ENCODE data around the gene RABAC1.
"Not testable (repeated sequence)": the region's sequence is repeated elsewhere in the genome, so short reads cannot be mapped to it uniquely, and the experiment has no call there.

The RABAC1 gene

DNA sequence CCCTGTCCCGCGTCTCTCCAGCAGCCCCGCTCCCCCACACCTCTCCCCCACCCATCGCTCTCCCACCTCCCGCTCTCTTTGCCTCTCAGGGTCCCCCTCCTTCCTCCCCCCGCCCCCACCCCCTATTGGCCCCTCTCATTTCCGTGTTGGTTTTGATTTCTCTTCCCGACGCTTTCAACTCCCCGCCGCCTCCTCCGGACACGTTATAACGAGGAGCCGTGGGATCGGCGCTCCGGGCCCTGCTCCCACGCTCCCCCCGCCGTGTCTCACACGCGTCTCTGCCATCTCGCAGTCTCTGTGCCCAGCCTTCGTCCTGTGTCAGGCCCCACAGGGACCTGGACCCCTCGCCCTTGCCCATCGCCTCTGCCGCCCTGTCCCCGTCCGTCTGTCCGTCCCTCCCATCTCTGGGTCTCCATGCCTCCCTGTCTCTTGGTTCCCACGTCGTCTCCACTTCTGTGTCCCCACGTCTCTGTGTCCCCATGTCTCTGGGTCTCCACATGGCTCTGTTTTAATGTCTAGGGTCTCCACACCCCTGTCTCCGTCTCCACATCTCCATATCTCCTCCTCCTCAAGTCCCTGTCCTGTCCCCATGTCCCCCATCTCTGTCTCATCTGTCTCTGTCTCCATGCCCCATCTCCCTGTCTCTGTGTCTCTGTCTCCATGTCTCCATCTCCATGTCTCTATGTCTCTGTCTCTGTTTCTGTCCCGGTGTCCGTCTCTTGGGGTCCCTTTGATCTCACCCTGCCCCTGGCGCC is 43.9 kb downstream of the RABAC1 start:
- no peak for DNase-seq (ENCODE audit: low spot score)

DNA sequence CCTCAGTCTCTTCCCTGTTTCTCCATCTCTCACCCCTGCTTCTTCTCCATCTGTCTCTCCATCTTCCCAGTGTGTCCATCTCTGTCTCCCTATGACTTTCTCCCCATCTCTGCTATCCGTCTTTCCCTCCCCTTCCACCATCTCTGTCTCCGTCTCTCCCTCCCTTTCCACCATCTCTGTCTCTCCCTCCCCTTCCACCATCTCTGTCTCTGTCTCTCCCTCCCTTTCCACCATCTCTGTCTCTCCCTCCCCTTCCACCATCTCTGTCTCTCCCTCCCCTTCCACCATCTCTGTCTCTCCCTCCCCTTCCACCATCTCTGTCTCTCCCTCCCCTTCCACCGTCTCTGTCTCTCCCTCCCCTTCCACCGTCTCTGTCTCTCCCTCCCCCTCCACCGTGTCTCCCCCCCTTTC is 44.7 kb downstream of the RABAC1 start:
- DNase-seq (ENCODE audit: low spot score): not testable (repeated sequence)

DNA sequence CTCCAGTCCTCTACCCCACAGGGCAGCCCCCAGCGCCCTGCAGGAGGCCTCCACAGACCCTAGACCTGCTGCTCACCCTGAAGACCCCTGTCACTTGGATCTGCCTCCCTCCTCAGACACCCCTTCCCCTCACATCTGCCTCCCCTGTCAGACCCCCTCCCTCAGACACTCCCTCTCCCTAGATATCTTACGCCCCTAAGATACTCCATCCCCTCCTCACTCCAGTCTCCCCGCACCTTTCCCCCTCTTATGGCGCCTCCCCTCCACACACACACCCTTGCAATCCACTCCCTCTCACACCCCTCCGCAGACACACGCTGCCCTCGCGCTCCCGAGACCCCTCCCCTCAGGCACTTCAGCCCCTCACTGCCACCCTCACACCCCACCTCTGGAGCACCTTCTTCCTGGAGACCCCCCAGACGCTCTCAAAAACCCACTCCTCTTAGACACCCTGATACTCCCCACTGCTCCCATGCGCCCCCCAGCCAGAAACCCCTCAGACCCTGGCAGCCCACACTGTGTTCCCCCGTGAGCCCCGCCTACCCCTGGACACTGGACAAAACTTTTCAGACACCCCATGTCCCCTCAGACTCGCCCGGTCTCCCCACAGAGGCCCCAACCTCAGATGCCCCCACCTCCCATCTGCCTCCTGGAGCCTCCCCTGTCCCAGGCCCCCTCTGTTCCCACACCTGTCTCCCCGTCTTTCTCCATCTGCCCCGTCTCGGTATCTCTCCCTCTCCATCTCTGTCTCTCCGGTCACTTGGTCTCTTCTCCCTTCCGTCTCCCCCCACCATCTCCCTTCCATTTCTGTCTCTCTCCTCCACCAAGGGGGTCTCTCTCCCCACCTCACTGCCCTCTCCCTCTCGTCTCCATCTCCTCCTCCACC is 45.3 kb downstream of the RABAC1 start:
- no peak for DNase-seq (ENCODE audit: low spot score)

DNA sequence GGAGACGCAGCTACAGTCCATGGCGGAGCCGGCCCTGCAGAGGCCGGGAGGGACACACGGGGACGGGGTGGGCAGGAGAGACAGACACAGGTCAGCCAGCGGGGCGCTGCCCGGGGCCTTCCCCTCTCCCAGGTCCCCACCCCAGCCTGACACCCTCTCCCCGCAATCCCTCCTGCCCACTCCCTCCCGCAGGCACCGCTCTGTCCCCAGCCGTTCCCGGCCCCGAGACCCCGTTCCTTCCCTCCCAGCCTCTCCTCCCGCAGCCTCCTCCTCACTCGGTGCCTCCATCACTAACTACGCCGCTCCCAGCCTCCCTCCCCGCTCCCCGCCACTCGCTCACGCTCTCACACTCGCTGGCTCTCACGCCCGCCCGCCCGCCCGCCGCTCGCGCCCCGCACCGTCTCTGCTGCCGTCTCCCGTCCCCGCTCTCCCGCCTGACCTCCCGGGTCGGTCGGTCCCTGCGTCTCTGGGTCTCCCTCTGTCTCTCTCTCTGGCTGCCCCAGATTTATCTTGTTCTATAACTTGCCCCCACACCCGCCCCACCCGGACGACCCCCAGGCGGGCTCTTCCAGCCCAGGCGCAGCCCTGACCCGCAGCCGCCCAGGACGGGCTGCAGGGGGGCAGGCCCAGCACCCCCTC is 46.1 kb downstream of the RABAC1 start:
- DNase-seq (ENCODE audit: low spot score): no peak

DNA sequence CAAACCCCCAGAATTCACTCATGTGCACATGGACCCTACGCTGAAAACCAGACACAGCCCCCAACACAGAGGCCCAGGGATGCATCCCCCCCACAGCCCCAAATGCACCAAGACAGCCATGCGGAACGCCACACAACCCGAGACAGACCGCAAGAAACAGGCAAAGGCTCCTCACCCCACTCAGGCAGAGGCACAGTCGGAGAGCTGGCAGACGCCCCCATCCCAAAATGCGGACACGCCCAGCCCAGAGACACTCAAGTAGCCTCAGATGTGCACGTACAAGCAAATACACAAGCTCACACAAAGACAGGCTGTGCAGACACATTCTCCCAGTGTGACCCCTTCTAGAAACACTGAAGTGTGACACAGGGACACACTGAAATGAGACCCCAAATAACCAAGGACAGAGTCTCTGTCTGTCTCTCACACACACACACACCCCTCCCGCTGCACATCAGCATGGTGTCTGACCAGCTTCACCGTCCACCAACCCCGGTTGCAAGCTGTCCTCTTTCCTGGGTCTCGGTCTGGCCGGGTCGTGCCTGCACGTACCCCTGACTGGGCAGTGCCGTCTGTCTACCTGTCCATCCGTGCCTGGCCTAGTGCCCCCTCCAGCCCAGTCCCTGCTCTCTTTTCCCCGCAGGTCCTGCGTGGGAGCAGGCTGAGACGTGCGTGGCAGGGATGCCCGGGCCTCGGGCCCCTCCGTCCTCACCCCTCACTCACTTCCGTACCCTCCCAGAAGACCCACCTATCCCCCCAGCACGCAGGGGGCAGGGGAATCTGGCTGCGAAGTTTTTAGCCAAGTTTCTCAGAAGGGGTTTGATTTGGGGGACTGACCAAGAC is 47.0 kb downstream of the RABAC1 start:
- no peak for DNase-seq (ENCODE audit: low spot score)

DNA sequence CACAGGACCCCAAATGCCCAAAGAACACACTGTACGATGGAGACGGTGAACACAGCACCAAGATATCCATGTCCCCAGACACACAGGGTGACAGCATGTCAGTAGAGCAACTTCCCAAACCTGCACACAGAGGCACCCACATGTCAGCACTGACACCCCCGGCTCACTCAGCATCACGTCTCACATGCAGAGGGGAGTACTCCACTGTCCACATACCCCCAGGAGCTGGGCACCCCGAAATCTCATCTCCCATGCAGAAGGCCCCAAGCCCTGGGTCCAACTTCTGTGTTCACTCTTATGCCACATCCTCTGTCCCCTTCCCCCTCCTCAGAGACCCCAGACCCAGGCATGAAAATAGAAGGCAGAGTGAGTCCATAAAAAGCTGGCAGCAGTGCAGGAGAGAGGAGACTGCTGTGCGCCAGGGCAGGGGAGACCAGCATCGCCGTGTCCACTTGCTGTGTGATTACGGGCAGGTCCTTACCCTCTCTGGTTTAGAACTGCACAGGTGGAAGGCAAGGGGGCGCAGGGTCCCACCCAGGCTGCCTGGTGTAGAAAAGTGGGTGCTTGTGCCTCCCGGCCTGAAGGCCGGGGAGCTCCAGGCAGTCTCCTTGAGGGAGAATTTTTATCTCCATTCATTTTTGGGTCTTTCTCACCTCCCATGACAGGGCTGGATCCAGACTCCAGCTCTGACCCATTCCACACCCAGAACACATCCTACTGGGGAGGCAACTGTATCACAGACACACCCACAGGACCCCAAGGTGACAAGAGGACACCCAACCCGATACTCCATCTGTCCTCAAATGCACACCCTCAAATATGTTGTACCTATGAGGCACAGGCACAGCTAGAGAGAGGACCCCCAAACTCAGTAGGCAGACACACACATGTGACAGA is 47.9 kb downstream of the RABAC1 start:
- DNase-seq (ENCODE audit: low spot score): no peak

DNA sequence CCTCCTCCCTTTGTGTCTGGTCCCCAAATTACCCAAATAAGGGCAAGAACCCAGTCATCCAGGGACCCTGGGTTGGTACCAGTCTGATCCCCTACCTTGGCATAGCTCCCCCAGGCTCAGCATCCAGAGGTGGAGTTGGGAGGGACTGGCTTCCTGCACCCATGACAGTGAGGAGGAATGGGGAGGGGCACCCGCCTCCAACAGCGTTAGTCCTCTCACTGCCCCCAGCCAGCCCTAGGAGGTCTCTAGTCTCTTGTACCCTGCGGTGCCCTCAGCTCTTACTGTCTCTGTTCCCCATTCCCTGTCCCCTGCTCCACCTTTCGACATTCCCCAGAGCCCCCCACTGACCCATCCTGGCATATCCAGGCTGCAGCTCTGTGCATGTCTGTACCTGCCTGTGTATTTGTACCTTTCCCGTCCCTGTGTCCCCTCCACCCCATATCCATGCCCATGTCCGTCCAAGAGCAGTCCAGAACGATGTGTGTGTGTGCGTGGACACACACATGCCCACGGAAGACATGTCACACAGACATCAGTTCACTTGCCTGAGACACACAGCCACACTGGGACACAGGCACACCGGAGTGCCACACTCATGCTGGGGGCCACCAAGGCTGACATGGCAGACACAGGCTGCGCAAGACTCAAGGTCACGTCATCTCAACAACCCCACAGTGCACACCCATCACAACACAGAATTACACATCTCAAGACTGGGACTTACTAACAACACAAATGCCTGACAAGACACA is 48.7 kb downstream of the RABAC1 start:
- DNase-seq (ENCODE audit: low spot score): no peak

DNA sequence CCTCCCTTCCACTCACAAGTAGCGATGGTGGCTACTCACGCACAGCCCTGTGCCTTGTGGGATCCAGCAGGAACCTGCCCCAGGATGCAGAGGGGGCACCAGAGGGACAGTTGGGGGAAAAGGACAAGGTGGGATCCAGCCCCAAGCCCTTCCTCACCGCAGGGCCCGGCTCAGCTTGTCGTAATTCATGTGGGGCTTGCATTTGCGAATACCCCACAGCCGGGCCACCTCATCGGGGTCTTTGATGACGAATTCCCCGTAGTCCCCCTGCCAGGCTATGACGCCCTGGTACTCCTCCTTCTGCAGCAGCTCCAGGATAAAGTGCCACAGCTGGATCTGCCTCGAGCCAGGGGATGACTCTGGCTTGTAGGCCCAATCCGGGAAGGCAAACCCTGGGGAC is 49.4 kb downstream of the RABAC1 start:
- no peak for DNase-seq (ENCODE audit: low spot score)

DNA sequence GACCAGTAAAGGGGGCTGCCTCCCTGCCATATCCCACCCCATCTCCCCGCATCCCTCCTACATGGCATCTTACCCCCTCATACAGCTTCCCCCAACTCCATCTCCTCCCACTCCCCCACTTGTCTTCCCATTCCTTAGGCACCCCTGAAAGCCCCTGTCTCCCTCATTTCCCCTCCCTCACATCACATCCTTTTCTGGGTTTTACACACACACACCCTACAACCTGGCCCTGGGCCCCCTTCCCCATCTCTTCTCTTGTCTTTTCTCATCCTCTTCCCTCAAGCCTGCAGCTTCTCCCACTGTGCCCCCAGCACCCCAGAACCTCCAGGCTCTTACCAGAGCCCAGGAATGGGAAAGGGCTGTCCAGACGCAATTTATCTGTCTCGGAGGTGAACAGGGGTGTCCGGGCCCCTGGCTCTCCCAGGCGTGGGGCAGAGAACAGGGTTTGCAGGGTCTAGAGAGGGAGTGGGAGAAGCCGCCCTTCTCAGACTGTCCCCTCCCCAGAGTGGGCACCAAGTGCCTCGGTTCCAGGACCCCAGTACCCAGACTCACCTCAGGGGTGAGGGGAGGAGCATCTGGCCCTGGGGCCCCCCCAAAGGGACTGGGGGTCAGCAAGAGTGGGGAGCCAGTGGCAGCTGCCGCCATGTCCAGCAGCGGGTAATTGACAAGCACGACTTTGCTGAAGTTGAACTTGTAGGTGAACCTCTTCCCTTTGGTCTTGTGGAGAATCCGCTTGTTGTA is 50.2 kb downstream of the RABAC1 start:
- DNase-seq (ENCODE audit: low spot score): no peak

DNA sequence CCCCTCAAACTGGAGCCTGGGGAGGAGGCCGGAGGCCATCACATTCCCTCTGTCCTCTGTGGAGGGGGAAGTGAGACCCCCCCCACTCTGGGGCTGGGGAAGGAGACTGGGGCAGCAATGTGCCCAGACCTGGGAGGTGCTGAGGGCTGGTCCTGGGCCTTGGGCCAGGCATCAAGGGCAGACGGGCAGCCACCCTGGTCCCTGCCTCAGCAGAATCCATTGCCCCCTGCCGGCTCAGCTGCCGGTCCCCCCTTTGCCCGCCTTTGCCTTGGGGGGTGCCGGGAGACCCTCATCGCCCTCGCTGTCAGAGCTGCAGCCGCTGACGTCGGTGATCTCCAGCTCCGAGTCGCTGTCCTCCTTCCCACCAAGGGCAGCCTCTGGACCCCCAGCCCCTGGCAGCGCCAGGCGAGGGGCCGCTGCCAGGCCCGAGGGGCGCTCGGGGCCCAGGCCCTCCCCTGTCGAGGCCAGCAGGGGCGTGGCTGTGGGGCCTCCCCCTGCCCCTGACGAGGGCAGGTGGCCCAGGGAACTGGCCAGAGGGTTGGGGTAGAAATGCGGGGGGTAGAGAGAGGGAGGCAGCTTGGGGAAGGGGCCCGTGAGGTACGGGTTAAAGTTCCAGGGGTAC is 51.0 kb downstream of the RABAC1 start:
- DNase-seq (ENCODE audit: low spot score): no peak

DNA sequence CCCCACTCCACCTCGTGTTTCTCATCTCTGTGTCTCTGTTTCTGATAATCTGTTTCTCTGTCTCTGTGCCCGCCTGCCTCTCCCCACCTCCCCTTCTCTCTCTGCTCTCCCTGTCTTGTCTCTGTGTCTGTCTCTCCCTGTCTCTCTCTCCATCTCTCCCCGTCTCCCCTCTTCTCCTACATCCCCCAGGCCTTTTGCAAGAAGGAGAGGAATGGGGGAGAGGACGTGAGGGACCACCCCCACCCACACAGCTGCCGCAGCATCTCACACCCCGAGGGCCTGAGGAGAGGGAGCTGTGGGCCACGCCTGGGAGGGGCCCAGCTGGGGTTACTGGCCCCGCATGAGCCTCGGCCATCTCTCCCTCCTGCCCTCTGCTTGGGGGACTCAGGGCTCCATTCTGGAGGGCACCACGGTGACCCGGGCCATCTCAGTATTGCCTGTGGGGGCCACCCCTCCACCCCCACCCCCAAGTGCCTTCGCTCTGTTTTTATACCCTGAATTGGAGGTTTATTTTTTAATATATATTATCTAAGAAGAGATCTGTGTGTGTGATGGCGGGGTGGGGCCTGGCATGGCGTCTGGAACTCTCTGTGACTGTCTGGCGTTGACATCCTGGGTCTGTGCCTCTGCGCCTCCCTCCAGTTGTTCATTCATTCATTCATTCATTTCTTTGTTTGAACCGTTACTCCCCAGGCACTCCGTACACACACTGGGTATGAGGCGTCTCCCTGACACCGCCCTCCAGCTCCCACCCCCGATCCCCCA is 52.0 kb downstream of the RABAC1 start:
- DNase-seq (ENCODE audit: low spot score): no peak

All from putamen (tissue), 1 donor.